ENCODE results near the gene SNTB2. TPM values are rescaled to one million over a fixed set of nuclear protein-coding genes. Genes with fewer than 3 reads are reported as not detected.

The SNTB2 gene
- total and polyA plus RNA-seq, 2 of the 13 experiments (the other 11 are each of a cell fraction or from before 2014, with no cell fraction given) = 11.5 to 19.2 TPM

DNA sequence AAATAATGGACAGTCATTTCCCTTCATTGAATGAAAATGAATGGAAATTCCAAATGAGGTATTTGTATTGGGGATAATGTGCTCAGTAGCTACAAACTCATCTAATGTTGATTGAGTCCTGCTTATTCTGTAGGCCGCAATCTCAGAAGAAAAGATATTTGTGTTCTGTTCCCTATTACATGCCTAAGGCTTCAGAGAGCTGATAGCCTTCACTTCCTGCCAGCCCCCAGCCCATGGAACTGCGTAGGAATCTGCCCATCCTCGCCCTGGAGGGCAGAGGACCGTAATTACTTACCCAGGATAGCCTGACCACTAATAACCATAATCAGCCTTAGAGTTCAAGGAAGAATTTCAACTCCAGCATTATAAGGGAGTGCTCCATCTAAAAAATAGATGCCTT, 17.9 kb upstream of the SNTB2 start:
- ChIA-PET POLR2A (interaction anchor here (1.5 kb wide), 1 partner anchor 53 kb away, joined by 3 read pairs; no protein-coding TSS in a partner anchor), CTCF (ENCODE audit: low intra/inter-chr PET ratio, low total read pairs) (no interaction called here)
- no peak overlapping the region for H3K27ac ChIP-seq (ENCODE audit: extremely low read length, insufficient read depth, low read length)
- ATAC-seq (no peak), FAIRE-seq (no peak), DNase-seq (ENCODE audit: low spot score) (no peak)
- H3K27me3 ChIP-seq (ENCODE audit: control insufficient read depth in 1 of 2, insufficient read depth in 2 of 2, low read length in 2 of 2) = no peaks in the 10 kb centered on the region
- H3K4me1 ChIP-seq (ENCODE audit: insufficient read depth, low read length) = no peaks in the 10 kb centered on the region
- intact Hi-C loops (cut with micrococcal nuclease; ENCODE audit: unreplicated experiment) (no loop called here), in situ Hi-C loops (cut with HindIII; ENCODE audit: extremely low pct_ligation_motif_present, low pct_unique_long_range_greater_than_20kb) (no loop called here)
- H3K36me3 ChIP-seq (replicated peaks in 1 of 2; ENCODE audit: control insufficient read depth in 1 of 2, insufficient read depth in 2 of 2, low read length in 2 of 2) = peaks cover 24 to 60% of the 10 kb centered on the region in 2 experiments
- H3K4me2 ChIP-seq (ENCODE audit: low read depth, low read length) = no peak overlapping the region
- no peak overlapping the region for H2AFZ ChIP-seq (ENCODE audit: low read length)
- no TSS peak for BruUV-seq (replicated peaks)
- TF ChIP-seq ZNF251 (CRISPR knock-in tag; IDR thresholded peaks at IDR 0.05) = no peak
- TF ChIP-seq SMC3 (IDR thresholded peaks at IDR 0.05; ENCODE audit: low read length) = no peak
- no peak for TF ChIP-seq SIX4 (CRISPR knock-in tag; IDR thresholded peaks at IDR 0.05)
- TF ChIP-seq FOSL2 (CRISPR knock-in tag; IDR thresholded peaks at IDR 0.05) = no peak
- TF ChIP-seq, protein P1, sequence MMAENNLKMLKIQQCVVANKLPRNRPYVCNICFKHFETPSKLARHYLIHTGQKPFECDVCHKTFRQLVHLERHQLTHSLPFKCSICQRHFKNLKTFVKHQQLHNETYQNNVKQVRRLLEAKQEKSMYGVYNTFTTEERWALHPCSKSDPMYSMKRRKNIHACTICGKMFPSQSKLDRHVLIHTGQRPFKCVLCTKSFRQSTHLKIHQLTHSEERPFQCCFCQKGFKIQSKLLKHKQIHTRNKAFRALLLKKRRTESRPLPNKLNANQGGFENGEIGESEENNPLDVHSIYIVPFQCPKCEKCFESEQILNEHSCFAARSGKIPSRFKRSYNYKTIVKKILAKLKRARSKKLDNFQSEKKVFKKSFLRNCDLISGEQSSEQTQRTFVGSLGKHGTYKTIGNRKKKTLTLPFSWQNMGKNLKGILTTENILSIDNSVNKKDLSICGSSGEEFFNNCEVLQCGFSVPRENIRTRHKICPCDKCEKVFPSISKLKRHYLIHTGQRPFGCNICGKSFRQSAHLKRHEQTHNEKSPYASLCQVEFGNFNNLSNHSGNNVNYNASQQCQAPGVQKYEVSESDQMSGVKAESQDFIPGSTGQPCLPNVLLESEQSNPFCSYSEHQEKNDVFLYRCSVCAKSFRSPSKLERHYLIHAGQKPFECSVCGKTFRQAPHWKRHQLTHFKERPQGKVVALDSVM (CRISPR knock-in tag; IDR thresholded peaks at IDR 0.05) = no peak
- TF ChIP-seq ASH2L (IDR thresholded peaks at IDR 0.05; ENCODE audit: insufficient read length, low read depth, low read length) = no peak
- TF ChIP-seq SYNCRIP (IDR thresholded peaks at IDR 0.05; ENCODE audit: insufficient read depth, low read depth, low read length) = no peak
- no peak for TF ChIP-seq KLF12 (CRISPR knock-in tag; IDR thresholded peaks at IDR 0.05; ENCODE audit: borderline replicate concordance)
- TF ChIP-seq ZNF317 (CRISPR knock-in tag; IDR thresholded peaks at IDR 0.05) = no peak
- no peaks in the 10 kb centered on the region for H3K79me2 ChIP-seq (ENCODE audit: insufficient read depth, low read length)
- H3K9ac ChIP-seq (ENCODE audit: insufficient read depth, low read depth, low read length) = no peak overlapping the region
- 97% methylated on average over 4 of the region's 4 CpGs for WGBS (ENCODE audit: low lambda C conversion rate)
- H4K20me1 ChIP-seq (ENCODE audit: insufficient read depth, low read length) = no peaks in the 10 kb centered on the region
- H3K9me3 ChIP-seq (ENCODE audit: low read length) = no peaks in the 10 kb centered on the region
- no peak overlapping the region for H3K4me3 ChIP-seq (replicated peaks in 1 of 3; ENCODE audit: insufficient read depth in 1 of 3, low read depth in 2 of 3, low read length in 3 of 3)
